PC-9 (cell line): ENCODE results near the gene KIF16B.

Source experiments
- EZH2 ChIP-seq: fragments of 200-600 bp; sonication (generic); IDR thresholded peaks from 2 replicates; pipeline ENCODE4 v1.8.0; 2017; ENCODE audit warnings: antibody characterized with exemption, low read depth
- TF ChIP-seq, protein P1 (sequence below): fragments of 200-600 bp; sonication (generic); conservative IDR thresholded peaks from 2 replicates; pipeline ENCODE4 v1.6.1; 2017; ENCODE audit warnings: mixed run types, antibody characterized with exemption, mild to moderate bottlenecking, moderate library complexity

DNA sequence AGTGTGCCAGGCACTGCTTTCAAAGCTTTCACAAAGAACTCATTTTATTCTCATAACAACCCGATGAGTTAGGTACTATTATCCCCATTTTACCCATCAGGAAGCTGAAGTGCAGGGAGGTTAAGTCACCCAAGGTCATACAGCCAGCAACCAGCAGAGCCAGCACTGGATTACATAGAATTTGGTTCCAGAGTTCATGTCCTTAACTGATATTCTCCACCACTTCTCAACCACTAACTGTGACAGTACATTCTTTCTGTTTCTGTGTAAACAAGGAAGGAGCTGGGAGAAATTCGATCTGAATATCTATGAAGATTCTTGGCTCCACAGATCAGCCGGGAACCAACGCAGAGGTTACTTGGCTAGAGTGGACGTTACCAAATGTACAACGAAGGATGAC is 98.0 kb downstream of the KIF16B start:
- TF ChIP-seq, protein P1, sequence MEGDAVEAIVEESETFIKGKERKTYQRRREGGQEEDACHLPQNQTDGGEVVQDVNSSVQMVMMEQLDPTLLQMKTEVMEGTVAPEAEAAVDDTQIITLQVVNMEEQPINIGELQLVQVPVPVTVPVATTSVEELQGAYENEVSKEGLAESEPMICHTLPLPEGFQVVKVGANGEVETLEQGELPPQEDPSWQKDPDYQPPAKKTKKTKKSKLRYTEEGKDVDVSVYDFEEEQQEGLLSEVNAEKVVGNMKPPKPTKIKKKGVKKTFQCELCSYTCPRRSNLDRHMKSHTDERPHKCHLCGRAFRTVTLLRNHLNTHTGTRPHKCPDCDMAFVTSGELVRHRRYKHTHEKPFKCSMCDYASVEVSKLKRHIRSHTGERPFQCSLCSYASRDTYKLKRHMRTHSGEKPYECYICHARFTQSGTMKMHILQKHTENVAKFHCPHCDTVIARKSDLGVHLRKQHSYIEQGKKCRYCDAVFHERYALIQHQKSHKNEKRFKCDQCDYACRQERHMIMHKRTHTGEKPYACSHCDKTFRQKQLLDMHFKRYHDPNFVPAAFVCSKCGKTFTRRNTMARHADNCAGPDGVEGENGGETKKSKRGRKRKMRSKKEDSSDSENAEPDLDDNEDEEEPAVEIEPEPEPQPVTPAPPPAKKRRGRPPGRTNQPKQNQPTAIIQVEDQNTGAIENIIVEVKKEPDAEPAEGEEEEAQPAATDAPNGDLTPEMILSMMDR: no peak
- no peak for TF ChIP-seq EZH2
